Measurements from ENCODE around the gene OPCML. TPM values are rescaled to one million over a fixed set of nuclear protein-coding genes. Genes with fewer than 3 reads are reported as not detected.

Gene OPCML
- total and polyA plus RNA-seq, 2 experiments from 2014 or later: 1.2 to 4.4 TPM

DNA sequence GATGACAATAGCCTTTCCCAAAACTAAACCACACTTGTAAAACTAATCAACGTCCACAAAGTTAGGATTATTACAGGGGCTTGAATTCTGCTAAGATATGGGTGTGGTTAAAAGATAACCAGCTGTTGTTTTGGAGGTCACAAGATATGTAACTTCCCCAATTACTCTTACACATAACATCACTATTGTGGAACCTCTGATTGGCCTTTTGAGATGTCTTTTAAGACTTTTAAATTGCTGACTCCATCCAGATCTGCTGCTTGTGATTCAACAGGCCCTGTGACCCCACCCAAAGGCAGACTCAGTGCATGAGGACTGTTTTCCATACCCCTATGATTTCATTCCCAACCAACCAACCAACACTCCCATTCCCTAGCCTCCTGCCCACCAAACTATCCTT lies 893.9 kb downstream of the OPCML start (continued):
- TF ChIP-seq, protein P1, sequence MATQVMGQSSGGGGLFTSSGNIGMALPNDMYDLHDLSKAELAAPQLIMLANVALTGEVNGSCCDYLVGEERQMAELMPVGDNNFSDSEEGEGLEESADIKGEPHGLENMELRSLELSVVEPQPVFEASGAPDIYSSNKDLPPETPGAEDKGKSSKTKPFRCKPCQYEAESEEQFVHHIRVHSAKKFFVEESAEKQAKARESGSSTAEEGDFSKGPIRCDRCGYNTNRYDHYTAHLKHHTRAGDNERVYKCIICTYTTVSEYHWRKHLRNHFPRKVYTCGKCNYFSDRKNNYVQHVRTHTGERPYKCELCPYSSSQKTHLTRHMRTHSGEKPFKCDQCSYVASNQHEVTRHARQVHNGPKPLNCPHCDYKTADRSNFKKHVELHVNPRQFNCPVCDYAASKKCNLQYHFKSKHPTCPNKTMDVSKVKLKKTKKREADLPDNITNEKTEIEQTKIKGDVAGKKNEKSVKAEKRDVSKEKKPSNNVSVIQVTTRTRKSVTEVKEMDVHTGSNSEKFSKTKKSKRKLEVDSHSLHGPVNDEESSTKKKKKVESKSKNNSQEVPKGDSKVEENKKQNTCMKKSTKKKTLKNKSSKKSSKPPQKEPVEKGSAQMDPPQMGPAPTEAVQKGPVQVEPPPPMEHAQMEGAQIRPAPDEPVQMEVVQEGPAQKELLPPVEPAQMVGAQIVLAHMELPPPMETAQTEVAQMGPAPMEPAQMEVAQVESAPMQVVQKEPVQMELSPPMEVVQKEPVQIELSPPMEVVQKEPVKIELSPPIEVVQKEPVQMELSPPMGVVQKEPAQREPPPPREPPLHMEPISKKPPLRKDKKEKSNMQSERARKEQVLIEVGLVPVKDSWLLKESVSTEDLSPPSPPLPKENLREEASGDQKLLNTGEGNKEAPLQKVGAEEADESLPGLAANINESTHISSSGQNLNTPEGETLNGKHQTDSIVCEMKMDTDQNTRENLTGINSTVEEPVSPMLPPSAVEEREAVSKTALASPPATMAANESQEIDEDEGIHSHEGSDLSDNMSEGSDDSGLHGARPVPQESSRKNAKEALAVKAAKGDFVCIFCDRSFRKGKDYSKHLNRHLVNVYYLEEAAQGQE (IDR thresholded peaks at IDR 0.05; ENCODE audit: unreplicated experiment): no peak
- TF ChIP-seq CREB1 (CRISPR knock-in tag; IDR thresholded peaks at IDR 0.05; ENCODE audit: low read depth): no peak
- TF ChIP-seq, protein P2, sequence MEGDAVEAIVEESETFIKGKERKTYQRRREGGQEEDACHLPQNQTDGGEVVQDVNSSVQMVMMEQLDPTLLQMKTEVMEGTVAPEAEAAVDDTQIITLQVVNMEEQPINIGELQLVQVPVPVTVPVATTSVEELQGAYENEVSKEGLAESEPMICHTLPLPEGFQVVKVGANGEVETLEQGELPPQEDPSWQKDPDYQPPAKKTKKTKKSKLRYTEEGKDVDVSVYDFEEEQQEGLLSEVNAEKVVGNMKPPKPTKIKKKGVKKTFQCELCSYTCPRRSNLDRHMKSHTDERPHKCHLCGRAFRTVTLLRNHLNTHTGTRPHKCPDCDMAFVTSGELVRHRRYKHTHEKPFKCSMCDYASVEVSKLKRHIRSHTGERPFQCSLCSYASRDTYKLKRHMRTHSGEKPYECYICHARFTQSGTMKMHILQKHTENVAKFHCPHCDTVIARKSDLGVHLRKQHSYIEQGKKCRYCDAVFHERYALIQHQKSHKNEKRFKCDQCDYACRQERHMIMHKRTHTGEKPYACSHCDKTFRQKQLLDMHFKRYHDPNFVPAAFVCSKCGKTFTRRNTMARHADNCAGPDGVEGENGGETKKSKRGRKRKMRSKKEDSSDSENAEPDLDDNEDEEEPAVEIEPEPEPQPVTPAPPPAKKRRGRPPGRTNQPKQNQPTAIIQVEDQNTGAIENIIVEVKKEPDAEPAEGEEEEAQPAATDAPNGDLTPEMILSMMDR (conservative IDR thresholded peaks at IDR 0.05; ENCODE audit: low read depth in 2 of 2): no peak

DNA sequence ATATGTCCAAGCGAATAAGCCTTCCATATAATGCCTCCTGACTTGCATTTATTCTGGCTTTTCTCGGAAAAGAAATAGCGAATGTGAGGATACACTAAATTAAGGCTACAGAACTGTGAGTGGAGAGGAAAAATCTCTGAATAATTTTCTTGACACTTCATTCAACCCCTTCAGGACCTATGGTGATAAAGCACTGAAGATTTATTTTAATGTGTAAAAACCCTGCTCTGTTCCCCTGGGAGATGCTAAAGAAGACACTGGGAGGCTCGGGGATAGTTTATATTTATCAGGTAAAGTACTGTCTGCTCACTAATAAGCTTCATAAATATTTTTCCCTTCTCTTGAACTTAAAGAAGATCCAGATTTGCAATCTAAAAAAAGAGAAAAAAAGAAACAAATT lies 895.8 kb downstream of the OPCML start:
- no peaks in the 10 kb centered on the region for H3K9me3 Mint-ChIP-seq
- H3K4me1 ChIP-seq (ENCODE audit: insufficient read depth): peaks cover 6% of the 10 kb centered on the region
- no peak for TF ChIP-seq STAT1 (IDR thresholded peaks at IDR 0.05; ENCODE audit: unreplicated experiment)
- TF ChIP-seq ZNF114 (CRISPR knock-in tag; IDR thresholded peaks at IDR 0.05): no peak
- TF ChIP-seq EZH2phosphoT487 (IDR thresholded peaks at IDR 0.05; ENCODE audit: unreplicated experiment): no peak
- TF ChIP-seq NANOG (IDR thresholded peaks at IDR 0.05; ENCODE audit: borderline replicate concordance): no peak
- TF ChIP-seq EZH2 (IDR thresholded peaks at IDR 0.05; ENCODE audit: low read depth, unreplicated experiment): no peak
- no peak for TF ChIP-seq POLR2AphosphoS5 (IDR thresholded peaks at IDR 0.05; ENCODE audit: low read depth)
- no peak for TF ChIP-seq JUNB (IDR thresholded peaks at IDR 0.05; ENCODE audit: unreplicated experiment)
- no peak for TF ChIP-seq CREB1 (CRISPR knock-in tag; IDR thresholded peaks at IDR 0.05; ENCODE audit: low read depth)
- TF ChIP-seq, protein P3, sequence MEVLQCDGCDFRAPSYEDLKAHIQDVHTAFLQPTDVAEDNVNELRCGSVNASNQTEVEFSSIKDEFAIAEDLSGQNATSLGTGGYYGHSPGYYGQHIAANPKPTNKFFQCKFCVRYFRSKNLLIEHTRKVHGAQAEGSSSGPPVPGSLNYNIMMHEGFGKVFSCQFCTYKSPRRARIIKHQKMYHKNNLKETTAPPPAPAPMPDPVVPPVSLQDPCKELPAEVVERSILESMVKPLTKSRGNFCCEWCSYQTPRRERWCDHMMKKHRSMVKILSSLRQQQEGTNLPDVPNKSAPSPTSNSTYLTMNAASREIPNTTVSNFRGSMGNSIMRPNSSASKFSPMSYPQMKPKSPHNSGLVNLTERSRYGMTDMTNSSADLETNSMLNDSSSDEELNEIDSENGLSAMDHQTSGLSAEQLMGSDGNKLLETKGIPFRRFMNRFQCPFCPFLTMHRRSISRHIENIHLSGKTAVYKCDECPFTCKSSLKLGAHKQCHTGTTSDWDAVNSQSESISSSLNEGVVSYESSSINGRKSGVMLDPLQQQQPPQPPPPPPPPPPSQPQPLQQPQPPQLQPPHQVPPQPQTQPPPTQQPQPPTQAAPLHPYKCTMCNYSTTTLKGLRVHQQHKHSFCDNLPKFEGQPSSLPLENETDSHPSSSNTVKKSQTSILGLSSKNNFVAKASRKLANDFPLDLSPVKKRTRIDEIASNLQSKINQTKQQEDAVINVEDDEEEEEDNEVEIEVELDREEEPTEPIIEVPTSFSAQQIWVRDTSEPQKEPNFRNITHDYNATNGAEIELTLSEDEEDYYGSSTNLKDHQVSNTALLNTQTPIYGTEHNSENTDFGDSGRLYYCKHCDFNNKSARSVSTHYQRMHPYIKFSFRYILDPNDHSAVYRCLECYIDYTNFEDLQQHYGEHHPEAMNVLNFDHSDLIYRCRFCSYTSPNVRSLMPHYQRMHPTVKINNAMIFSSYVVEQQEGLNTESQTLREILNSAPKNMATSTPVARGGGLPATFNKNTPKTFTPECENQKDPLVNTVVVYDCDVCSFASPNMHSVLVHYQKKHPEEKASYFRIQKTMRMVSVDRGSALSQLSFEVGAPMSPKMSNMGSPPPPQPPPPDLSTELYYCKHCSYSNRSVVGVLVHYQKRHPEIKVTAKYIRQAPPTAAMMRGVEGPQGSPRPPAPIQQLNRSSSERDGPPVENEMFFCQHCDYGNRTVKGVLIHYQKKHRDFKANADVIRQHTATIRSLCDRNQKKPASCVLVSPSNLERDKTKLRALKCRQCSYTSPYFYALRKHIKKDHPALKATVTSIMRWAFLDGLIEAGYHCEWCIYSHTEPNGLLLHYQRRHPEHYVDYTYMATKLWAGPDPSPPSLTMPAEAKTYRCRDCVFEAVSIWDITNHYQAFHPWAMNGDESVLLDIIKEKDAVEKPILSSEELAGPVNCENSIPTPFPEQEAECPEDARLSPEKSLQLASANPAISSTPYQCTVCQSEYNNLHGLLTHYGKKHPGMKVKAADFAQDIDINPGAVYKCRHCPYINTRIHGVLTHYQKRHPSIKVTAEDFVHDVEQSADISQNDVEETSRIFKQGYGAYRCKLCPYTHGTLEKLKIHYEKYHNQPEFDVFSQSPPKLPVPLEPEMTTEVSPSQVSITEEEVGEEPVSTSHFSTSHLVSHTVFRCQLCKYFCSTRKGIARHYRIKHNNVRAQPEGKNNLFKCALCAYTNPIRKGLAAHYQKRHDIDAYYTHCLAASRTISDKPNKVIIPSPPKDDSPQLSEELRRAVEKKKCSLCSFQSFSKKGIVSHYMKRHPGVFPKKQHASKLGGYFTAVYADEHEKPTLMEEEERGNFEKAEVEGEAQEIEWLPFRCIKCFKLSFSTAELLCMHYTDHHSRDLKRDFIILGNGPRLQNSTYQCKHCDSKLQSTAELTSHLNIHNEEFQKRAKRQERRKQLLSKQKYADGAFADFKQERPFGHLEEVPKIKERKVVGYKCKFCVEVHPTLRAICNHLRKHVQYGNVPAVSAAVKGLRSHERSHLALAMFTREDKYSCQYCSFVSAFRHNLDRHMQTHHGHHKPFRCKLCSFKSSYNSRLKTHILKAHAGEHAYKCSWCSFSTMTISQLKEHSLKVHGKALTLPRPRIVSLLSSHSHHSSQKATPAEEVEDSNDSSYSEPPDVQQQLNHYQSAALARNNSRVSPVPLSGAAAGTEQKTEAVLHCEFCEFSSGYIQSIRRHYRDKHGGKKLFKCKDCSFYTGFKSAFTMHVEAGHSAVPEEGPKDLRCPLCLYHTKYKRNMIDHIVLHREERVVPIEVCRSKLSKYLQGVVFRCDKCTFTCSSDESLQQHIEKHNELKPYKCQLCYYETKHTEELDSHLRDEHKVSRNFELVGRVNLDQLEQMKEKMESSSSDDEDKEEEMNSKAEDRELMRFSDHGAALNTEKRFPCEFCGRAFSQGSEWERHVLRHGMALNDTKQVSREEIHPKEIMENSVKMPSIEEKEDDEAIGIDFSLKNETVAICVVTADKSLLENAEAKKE (CRISPR knock-in tag; IDR thresholded peaks at IDR 0.05): no peak
- TF ChIP-seq ZNF331 (CRISPR knock-in tag; IDR thresholded peaks at IDR 0.05; ENCODE audit: low read depth): no peak

More for the DNA sequence above, 895.8 kb downstream of the OPCML start:
- no peak overlapping the region for H3K27ac ChIP-seq (ENCODE audit: low read depth)
- peaks cover 4% of the 10 kb centered on the region for H3K27me3 Mint-ChIP-seq (ENCODE audit: insufficient read depth, low read depth, poor library complexity)
- no peaks in the 10 kb centered on the region for H3K36me3 Mint-ChIP-seq (ENCODE audit: low read depth)
- no peak overlapping the region for H3K4me2 ChIP-seq
- DNase-seq (ENCODE audit: low spot score): no peak
- H3K4me1 Mint-ChIP-seq: peaks cover 15% of the 10 kb centered on the region
- H3K27me3 ChIP-seq (ENCODE audit: insufficient read depth): no peaks in the 10 kb centered on the region
- no peak for ATAC-seq
- no peaks in the 10 kb centered on the region for H3F3A ChIP-seq (replicated peaks; ENCODE audit: low read depth)
- no peaks in the 10 kb centered on the region for H4K20me1 ChIP-seq (replicated peaks; ENCODE audit: insufficient read depth)
- H3K9me2 ChIP-seq (ENCODE audit: insufficient read depth): no peaks in the 10 kb centered on the region
- H2AFZ ChIP-seq: no peak overlapping the region
- no peak overlapping the region for H3K27ac Mint-ChIP-seq
- no peak overlapping the region for H3K4me3 Mint-ChIP-seq
- H3K4me3 ChIP-seq: no peak overlapping the region
- H3K79me2 ChIP-seq (replicated peaks; ENCODE audit: insufficient read depth): no peaks in the 10 kb centered on the region
- H3K36me3 ChIP-seq (ENCODE audit: insufficient read depth): no peaks in the 10 kb centered on the region

All from GM23338 (cell line).